ENCODE measurements around the gene WASF3.
"Not testable (repeated sequence)": the region's sequence is repeated elsewhere in the genome, so short reads cannot be mapped to it uniquely, and the experiment has no call there.

The WASF3 gene

DNA sequence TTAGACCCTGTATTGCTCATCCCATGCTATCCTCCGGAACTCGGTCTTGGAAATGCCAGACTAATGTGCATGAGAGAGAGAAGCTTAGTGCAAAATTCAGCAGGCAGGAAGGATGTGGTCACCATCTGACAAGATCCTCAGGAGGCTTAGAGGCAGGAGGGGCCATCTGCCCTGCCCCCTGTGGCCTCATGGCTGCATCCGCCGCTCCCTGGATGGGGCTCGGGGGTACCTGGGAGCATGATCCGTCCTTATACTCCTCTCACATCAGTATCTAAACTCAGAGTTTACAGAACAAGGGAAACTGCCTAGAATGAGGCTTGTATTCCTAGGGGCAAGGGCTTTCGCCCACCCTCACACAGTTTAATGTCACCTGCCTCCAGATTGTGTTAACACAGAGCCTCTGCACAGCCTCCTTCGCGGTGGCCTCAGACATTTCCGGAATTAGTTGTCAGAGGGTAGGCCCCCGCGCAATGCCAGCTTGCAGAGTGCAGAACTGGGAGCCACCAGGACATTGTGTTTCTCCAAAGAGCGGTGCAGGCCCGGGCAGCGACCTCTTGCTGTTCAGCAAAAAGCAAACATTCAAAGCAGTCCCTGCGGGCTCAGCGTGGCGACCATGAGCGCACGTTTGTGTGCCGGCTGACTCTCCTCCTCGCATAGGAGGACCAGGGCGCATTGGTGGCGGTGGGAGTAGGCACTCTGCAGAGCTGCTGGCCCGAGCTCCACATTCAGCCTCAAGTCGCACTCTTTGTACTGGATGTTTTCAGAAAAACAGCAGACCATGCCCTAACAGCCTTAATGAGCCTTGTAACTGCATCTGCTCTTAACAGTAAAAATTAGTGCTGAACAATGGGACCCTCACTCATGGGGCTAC lies 164.0 kb downstream of the WASF3 start:
- no peak for FAIRE-seq

DNA sequence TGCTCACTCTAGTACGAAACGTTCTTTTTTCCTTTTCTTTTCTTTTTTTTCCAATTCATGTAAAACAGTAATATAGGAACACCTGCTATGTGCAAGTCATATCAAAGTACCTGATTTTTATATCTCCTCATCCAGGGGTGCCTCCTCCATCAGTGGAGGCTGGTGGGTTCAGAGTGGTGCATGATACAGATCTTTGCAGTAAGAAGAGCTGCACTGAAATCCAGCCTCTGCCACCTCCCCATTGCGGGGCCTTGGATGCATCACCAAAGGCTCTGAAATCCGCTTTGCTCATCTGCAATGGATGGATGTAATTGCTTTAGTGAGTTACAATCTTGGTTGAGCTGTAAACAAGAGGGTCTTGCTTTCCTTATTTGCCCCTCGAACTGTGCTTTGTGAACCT lies 164.8 kb downstream of the WASF3 start:
- FAIRE-seq, result no peak

DNA sequence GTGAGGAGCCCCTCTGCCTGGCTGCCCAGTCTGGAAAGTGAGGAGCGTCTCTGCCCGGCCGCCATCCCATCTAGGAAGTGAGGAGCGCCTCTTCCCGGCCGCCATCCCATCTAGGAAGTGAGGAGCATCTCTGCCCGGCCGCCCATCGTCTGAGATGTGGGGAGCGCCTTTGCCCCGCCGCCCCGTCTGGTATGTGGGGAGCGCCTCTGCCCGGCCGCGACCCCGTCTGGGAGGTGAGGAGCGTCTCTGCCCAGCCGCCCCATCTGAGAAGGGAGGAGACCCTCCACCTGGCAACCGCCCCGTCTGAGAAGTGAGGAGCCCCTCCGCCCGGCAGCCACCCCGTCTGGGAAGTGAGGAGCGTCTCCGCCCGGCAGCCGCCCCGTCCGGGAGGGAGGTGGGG lies 166.1 kb downstream of the WASF3 start:
- FAIRE-seq, result not testable (repeated sequence)

DNA sequence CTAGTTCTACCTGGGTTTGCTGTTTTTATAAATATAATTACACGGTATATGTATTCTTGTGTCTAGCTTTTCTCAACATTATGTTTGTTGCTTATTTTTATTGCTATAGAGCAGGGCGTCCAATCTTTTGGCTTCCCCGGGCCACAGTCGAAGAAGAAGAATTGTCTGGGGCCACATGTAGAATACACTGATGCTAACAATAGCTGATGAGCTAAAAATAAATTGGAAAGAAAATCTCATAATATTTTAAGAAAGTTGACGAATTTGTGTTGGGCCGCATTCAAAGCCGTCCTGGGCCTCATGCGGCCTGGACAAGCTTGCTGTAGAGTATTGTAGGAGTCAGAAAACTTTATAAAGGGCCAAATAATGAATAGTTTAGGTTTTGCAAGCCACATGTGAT lies 169.2 kb downstream of the WASF3 start:
- no peak for FAIRE-seq

DNA sequence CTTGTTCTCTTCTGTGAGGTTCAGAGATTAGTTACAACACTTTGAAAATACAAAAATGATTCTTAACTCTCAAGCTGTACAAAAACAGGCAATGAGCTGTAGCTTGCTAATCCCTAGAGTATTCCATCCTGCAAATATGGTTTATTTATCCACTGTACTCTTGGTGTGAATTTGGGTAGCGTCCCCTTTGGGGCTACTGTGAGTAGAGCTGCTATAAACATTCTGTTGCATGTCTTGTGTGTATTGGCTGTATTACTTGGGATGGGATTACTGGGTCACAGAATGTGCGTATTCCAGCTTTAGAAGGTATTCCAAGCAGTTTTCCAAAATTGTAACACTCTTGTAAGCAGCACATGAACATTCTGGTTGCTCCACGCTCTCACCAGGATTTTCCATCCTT lies 169.6 kb downstream of the WASF3 start:
- FAIRE-seq, result no peak

DNA sequence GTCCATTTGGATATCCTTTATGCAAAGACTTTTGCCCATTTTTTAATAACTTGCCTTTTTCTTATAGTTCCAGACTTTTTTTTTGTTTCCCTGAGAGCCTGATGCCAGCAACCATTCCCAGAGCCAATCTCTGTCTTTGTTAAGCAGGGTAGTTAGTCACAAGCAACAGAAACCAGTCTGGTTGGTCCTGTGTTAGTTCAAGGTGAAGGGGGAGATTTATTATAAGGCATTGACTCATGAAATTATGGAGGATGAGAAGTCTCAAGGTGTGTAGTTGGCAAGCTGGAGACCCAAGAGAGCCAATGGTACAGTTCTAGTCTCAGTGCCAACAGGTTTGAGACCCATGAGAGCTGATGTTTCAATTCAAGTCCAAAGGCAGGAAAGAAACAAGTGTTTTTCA lies 170.2 kb downstream of the WASF3 start:
- FAIRE-seq, result no peak

DNA sequence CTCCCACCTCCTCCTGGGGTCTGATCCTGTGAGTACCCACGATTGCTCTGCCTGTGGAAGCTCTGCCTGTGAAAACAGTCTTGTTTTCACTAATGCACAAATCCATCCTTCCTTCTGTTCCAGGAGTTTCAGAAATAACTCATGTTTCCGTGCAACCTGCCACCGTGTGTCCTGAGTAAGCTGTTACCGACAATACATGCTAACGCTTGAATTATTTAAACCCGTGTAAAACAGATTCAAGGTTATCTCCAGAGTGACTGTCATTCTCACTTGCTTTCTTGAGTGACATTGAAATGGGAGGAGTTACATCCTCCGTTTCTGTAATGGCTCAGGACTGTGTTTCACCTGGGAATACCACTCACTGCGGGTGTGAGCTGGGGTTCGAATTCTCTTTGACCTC lies 178.2 kb downstream of the WASF3 start:
- no peak for FAIRE-seq

All from A204.1 (cell line).